K562 (cell line): ENCODE data around the gene NRAP. TPM values are rescaled to one million over a fixed set of nuclear protein-coding genes. Genes with fewer than 3 reads are reported as not detected.

ENCODE experiments used
- DACH1 ChIP-seq: fragments of 450-650 bp; IDR thresholded peaks from 2 replicates; pipeline ENCODE4 v1.6.1; 2018; ENCODE audit not compliant: partially characterized antibody
- DMBX1 ChIP-seq: fragments of 250-450 bp; sonication (Bioruptor Pico); IDR thresholded peaks from 2 replicates; pipeline ENCODE4 v1.8.0; 2022; ENCODE audit warnings: inconsistent platforms, mild to moderate bottlenecking, moderate library complexity, borderline replicate concordance
- ETV5 ChIP-seq: sonication (generic); formaldehyde crosslinking; IDR thresholded peaks from 2 replicates; pipeline ENCODE4 v1.4.0; 2020; ENCODE audit warnings: low read depth, mild to moderate bottlenecking, missing genetic modification reagents
- KLF16 ChIP-seq: IDR thresholded peaks from 2 replicates; pipeline ENCODE4 v1.6.1; 2016; ENCODE audit warnings: antibody characterized with exemption
- NR2C1 ChIP-seq, 2 experiments: fragments of 450-650 bp; IDR thresholded peaks; 2 replicates each; pipeline ENCODE4 v1.6.1; 2017; ENCODE audit warnings: mild to moderate bottlenecking in 2 of 2, antibody characterized with exemption in 1 of 2, inconsistent platforms in 1 of 2, missing compliant biosample characterization in 1 of 2, missing genetic modification characterization in 1 of 2
- ZBTB11 ChIP-seq, 3 experiments: fragments of 200-800 bp in 1 of 3; fragments of 250-450 bp in 1 of 3; fragments of 450-650 bp in 1 of 3; sonication (Bioruptor Pico) in 1 of 3; sonication (Bioruptor generic) in 1 of 3; formaldehyde crosslinking in 1 of 3; IDR thresholded peaks; 2 replicates each; pipeline versions ENCODE4 v1.6.1 to v1.8.0; 2016 to 2022; ENCODE audit warnings: mild to moderate bottlenecking in 2 of 3, missing genetic modification characterization in 2 of 3, missing compliant biosample characterization in 1 of 3, moderate library complexity in 1 of 3
- ZNF311 ChIP-seq: fragments of 250-450 bp; sonication (Bioruptor Pico); IDR thresholded peaks from 2 replicates; pipeline ENCODE4 v1.4.0; 2020; ENCODE audit warnings: mild to moderate bottlenecking, moderate library complexity
- ZNF518B ChIP-seq: fragments of 250-450 bp; sonication (Bioruptor Pico); IDR thresholded peaks from 2 replicates; pipeline ENCODE4 v1.5.0; 2021; ENCODE audit warnings: mild to moderate bottlenecking, moderate library complexity
- polyA plus RNA-seq, 8 experiments: library from polyadenylated mRNA; depleted of rRNA in 4 of 8; stranded (reverse) in 5 of 8; unstranded in 3 of 8; fragments of >200 nt; fragmentation: Nextera tagmentation in 2 of 8; fragmentation: Illumina TruSeq in 1 of 8; extraction: Ambion mirVana in 2 of 8; extraction: Trizol in 1 of 8; gene quantifications; 2 replicates each; pipeline versions ENCODE4 v1.2.1 to v1.2.3, GENCODE V29; 2011 to 2014; ENCODE audit warnings: inconsistent platforms in 1 of 8, missing spikeins in 1 of 8
- total RNA-seq, 7 experiments: library from RNA; depleted of rRNA in 6 of 7; stranded (reverse); fragments of >200 nt in 6 of 7; fragmentation: Illumina TruSeq in 2 of 7; extraction: Trizol in 2 of 7; gene quantifications; 2 replicates each; pipeline versions ENCODE4 v1.2.1 to v1.2.3, GENCODE V29; 2011 to 2021; ENCODE audit warnings: low replicate concordance in 1 of 7

NRAP gene
- total and polyA plus RNA-seq, 9 of the 15 experiments (the other 6 are each of a cell fraction or from before 2014, with no cell fraction given): not detected

GRCh38 chr10:113641702-113642101, 22.1 kb downstream of the NRAP start (continued):
- no peak for TF ChIP-seq ZBTB11 (CRISPR knock-in tag; IDR thresholded peaks at IDR 0.05)
- no peak for TF ChIP-seq ZNF518B
- no peak for TF ChIP-seq ZNF311 (CRISPR knock-in tag)
- TF ChIP-seq KLF16: no peak
- TF ChIP-seq NR2C1 (IDR thresholded peaks at IDR 0.05): no peak
- TF ChIP-seq NR2C1 (tag; IDR thresholded peaks at IDR 0.05): no peak
- no peak for TF ChIP-seq ETV5 (CRISPR knock-in tag)
- no peak for TF ChIP-seq DACH1
- no peak for TF ChIP-seq DMBX1
